HG03378 (cell line): Measurements from ENCODE around the gene ZBED4.
"Not testable (repeated sequence)": the region's sequence is repeated elsewhere in the genome, so short reads cannot be mapped to it uniquely, and the experiment has no call there.

Source experiments
- ATAC-seq: cut with Tn5 transposase; IDR thresholded peaks from one replicate; pipeline ENCODE4 v1.9.1; 2021; ENCODE audit warnings: mild to moderate bottlenecking, moderate library complexity; ENCODE audit not compliant: unreplicated experiment

The ZBED4 gene

GRCh38 chr22:49850959-49851802 is 2.5 kb upstream of the ZBED4 start:
- no peak for ATAC-seq

DNA sequence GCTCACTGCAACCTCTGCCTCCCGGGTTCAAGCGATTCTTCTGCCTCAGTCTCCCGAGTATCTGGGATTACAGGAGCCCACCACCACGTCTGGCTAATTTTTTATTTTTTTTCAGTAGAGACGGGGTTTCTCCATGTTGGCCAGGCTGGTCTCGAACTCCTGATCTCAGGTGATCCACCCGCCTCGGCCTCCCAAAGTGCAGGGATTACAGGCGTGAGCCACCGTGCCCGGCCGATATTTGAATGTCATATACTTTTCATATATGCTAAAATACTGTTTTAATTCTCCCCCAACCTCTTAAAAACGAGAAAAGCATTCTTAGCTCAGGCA is 1.1 kb upstream of the ZBED4 start:
- ATAC-seq = not testable (repeated sequence)

- no peak for ATAC-seq
These were observed 562 bp downstream of the ZBED4 start for GRCh38 chr22:49853981-49854831.

GRCh38 chr22:49855251-49855911 is 1.7 kb downstream of the ZBED4 start:
- ATAC-seq = no peak

DNA sequence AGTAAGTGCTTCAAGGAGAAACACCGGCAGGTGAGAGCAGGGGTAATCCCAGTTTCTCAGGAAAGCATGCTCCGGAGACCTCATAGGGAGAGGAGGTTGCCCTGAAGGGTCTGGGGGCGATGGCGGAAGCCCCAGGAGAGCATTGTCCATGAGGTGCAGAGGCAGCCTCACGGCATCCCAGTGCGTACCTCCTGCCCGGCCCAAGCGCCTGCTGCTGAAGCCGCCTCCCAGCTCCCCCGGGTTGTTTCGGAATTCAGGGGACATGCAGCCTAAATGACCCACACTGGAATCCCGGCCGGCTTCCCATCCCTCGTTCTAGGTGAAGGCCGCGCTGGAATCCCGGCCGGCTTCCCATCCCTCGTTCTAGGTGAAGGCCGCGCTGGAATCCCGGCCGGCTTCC is 2.7 kb downstream of the ZBED4 start:
- ATAC-seq = no peak

DNA sequence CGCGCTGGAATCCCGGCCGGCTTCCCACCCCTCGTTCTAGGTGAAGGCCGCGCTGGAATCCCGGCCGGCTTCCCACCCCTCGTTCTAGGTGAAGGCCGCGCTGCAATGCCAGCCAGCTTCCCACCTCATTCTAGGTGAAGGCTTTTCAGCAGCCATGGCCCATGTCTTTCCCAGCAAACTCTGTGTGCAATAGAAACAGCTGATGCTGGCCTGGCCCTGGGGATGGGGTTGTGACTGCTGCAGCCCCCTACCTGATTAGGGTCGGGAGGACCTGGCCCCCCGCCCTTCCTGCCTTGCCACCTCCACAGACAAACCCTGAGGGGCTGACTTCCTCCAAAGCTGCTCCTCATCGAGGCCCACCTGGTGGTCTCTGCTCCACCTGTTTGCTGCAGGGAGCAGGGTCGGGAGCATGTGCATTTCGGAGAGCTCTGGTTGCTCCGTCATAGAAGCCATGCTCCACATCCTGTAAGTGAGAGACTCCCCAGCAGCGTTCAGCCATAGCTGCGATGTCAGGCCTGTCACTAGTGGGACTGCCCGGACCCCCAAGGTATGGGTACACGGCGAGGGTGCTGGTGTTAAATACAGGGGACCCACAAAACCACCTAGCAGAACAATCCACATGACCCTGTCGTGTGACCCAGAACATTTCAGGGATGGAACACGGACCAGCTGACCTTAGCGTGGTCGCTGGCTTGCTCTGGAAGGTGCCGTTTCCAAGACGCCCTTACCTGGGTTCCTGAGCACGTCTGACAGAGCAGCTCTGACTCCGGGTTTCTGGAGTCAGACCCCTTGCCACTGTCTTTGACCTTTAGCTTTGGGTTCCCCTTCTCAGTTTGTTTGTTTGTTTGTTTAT is 3.3 kb downstream of the ZBED4 start:
- ATAC-seq = no peak

DNA sequence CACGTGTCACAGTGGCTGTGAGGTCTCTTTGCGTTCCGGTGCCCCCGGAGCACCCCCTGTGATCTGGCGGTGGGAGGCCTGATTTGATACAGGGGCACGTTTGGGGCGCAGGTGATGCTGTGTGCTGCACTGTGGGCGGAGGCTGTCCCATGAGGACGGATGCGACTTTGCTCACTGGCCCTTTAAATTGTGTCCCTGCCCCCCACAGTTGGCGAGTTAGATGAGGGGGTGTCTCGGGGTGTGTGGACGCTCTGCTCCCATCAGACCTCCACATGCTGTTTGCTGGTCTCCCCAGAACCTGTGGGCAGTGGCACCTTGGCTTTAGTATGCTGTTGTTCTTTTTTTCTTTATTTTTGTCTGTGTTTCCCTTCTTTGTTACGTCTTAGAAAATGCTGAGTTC is 5.2 kb downstream of the ZBED4 start:
- ATAC-seq = no peak

GRCh38 chr22:49861642-49862495 is 8.2 kb downstream of the ZBED4 start:
- ATAC-seq = no peak

DNA sequence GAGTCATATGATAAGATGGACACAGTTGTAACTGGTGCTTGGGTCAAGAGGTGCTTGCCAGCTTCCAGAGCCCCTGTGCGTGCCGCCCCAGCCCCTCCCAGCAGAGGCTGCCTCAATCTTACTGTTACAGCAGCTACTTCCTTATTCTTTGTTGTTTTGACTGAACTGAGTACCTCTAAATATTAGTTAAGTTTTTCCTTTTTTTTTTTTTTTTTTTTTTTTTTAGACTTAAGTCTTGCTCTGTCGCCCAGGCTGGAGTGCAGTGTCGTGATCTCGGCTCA is 8.8 kb downstream of the ZBED4 start:
- no peak for ATAC-seq

- no peak for ATAC-seq
These were observed 10.3 kb downstream of the ZBED4 start for GRCh38 chr22:49863931-49864330.

GRCh38 chr22:49865156-49865555 is 11.5 kb downstream of the ZBED4 start:
- no peak for ATAC-seq

DNA sequence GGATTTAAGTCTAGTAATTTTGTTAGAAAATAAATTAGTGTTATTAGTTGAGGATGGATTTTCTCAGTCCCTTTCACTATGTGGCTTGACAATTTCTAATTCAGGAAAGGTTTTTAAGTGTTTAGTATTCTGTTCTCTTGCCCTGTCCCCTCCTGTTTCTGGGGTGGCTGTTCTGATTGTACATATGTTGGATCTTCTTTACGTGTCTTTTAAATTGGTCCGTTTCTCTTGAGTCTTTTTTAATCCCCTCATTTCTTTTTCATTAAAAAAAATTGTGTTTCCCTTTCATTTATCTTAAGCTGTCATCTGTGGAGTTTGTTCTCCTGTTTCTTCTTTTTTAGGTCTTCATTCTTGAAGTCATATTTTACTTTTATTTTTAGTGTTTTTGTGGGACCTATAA is 12.5 kb downstream of the ZBED4 start:
- no peak for ATAC-seq

DNA sequence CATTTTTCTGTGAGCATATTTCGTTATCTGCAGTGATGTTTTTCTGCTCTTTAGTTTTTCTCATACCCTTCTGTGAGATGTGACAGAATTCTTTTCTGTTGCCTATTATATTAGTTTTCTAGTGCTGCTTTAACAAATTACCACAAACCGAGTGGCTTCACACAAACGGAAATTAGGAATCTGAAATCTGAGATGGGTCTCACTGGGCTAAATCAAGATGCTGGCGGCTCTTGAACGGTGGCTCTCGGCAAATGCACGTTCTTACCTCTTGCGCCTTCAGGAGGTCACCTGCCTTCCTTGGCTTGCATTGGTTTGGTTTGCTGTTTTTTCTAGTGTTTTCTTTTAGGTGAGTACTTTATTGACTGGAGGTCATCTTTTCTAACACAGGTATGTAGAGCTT is 13.0 kb downstream of the ZBED4 start:
- ATAC-seq = no peak

GRCh38 chr22:49867303-49868265 is 13.9 kb downstream of the ZBED4 start:
- no peak for ATAC-seq

DNA sequence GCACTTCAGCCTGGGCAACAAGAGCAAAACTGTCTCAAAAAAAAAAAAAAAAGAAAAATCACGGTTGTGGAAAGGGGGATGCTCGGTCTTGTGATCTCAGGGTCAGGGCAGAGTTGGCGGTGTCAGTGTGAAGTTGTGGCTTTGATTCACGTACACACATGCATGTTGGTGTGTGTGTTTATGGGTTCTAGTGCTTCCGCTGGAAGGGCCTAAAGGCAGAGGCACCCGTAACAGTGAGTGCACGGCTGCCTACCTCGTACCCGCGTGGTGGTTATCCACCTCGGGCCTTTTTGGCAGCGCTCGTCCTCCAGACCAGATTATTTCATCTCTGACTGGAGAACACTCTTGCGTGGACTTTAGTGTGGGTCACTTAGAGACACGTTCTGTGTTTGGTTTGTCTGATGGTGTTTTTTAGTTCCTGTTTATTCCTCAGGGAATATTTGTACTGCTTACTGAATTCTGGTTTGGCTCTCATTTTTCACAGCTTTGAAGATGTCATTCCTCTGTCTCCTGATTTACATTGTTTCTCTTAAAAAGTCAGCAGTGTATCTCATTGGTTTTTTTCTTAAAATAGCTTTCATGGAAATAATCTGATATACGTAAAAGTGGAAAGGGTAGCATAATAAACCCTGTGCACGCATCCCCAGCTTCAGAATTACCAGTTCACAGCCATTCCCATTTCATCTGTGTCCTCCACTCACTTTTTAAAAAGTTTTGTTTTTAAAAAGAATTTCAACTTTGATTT is 15.6 kb downstream of the ZBED4 start:
- ATAC-seq = no peak

GRCh38 chr22:49869845-49870712 is 16.4 kb downstream of the ZBED4 start:
- ATAC-seq = no peak

DNA sequence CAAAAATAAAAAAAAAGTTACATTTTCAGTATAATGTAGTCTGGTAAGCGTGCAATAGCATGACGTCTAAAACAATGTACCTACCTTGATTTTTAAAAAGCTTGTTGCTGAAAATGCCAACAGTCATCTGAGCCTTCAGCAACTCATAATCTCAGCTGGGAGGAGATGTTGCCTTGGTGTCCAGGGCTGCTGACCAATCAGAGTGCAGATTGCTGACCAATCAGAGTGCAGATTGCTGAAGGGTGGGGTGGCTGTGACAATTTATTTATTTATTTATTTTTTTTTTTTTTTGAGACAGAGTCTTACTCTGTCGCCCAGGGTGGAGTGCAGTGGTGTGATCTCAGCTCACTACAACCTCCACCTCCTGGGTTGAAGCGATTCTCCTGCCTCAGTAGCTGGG is 17.8 kb downstream of the ZBED4 start:
- no peak for ATAC-seq
